HG03460 (cell line): ENCODE measurements around the gene GINS1.

Experiments used
- ATAC-seq: cut with Tn5 transposase; IDR thresholded peaks from one replicate; pipeline ENCODE4 v1.9.1; 2021; ENCODE audit not compliant: unreplicated experiment

Gene GINS1

GRCh38 chr20:25491446-25492038 lies 84.1 kb downstream of the GINS1 start:
- no peak for ATAC-seq

GRCh38 chr20:25493137-25493536 lies 85.7 kb downstream of the GINS1 start:
- no peak for ATAC-seq

GRCh38 chr20:25493748-25494505 lies 86.5 kb downstream of the GINS1 start:
- ATAC-seq: no peak

- ATAC-seq: no peak
Measured at GRCh38 chr20:25494506-25495188, 87.2 kb downstream of the GINS1 start.

GRCh38 chr20:25495189-25495824 lies 87.8 kb downstream of the GINS1 start:
- ATAC-seq: no peak

- ATAC-seq: no peak
Measured at GRCh38 chr20:25496165-25496967, 88.9 kb downstream of the GINS1 start.

- ATAC-seq: no peak
Measured at GRCh38 chr20:25496968-25497401, 89.5 kb downstream of the GINS1 start.

GRCh38 chr20:25497586-25498279 lies 90.3 kb downstream of the GINS1 start:
- no peak for ATAC-seq
